ENCODE data around the gene RASSF6. TPM values are rescaled to one million over a fixed set of nuclear protein-coding genes. Genes with fewer than 3 reads are reported as not detected.

The RASSF6 gene
- total RNA-seq, 4 donors from 2014 or later, result 2.6 to 6.7 (median 4.3) TPM

DNA sequence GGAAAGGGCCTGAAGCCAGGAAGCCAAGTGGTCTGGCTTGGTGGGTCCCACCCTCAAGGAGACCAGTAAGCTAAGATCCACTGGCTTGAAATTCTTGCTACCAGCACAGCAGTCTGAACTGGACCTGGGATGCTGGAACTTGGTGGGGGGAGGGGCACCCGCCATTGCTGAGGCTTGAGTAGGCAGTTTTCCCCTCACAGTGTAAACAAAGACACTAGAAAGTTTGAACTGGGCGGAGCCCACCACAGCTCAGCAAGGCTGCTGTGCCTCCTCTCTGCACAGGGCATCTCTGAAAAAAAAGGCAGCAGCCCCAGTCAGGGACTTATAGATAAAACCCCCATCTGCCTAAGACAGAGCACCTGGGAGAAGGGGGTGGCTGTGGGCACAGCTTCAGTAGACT is 75.6 kb downstream of the RASSF6 start:
- no peak for TF ChIP-seq CTCF (IDR thresholded peaks at IDR 0.05)
- TF ChIP-seq POLR2A (IDR thresholded peaks at IDR 0.05), result no peak
- no peak overlapping the region for H3K27ac ChIP-seq

DNA sequence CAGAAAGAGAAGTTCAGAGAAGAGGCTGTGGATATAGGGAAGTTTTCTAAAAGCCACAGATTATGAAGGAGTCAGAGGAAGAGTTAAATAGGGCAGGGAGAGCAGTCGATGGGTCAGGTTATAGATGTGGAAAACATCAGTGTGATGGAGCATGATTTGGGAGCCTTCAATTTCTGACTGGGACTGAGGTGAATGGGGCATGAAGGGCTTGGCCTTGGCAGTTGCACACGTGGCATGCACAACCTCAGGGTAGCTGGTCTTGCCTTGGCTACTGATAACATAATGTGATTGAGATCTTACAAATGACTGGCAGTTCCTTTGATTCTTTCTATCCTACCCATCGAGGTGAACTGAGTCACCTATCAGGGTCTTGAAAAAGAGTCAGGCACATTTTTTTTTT is 79.0 kb downstream of the RASSF6 start:
- DNase-seq, result no peak

More for the DNA sequence above, 75.6 kb downstream of the RASSF6 start:
- Histone ChIP-seq H3K4me3 (no peak overlapping the region), H3K4me1 (no peaks in the 10 kb centered on the region), H3K36me3 (no peaks in the 10 kb centered on the region), H3K27me3 (no peaks in the 10 kb centered on the region), H3K9me3 (no peaks in the 10 kb centered on the region)
- intact Hi-C loops (cut with DNase I), result no loop called here
- no peak for DNase-seq
- WGBS, 2 donors, result no CpG with 5 or more reads among the region's 2 CpGs

GRCh38 chr4:73540826-73541225 is 79.4 kb downstream of the RASSF6 start:
- 87 to 89% methylated on average over 3 of the region's 3 CpGs for WGBS, 2 donors

More for the DNA sequence above, 79.0 kb downstream of the RASSF6 start:
- no peaks in the 10 kb centered on the region for H3K27me3 ChIP-seq
- intact Hi-C loops (cut with DNase I), result no loop called here
- no peak for TF ChIP-seq POLR2A (IDR thresholded peaks at IDR 0.05)
- no peak for TF ChIP-seq CTCF (IDR thresholded peaks at IDR 0.05)
- H3K27ac ChIP-seq, result no peak overlapping the region
- H3K4me1 ChIP-seq, result no peaks in the 10 kb centered on the region
- 56 to 67% methylated on average over 3 of the region's 3 CpGs for WGBS, 2 donors
- no peak overlapping the region for H3K4me3 ChIP-seq
- H3K9me3 ChIP-seq, result no peaks in the 10 kb centered on the region
- no peaks in the 10 kb centered on the region for H3K36me3 ChIP-seq

GRCh38 chr4:73539386-73539785 is 80.8 kb downstream of the RASSF6 start:
- Histone ChIP-seq H3K27ac (no peak overlapping the region), H3K4me1 (no peaks in the 10 kb centered on the region), H3K4me3 (no peak overlapping the region), H3K27me3 (no peaks in the 10 kb centered on the region), H3K36me3 (no peaks in the 10 kb centered on the region), H3K9me3 (no peaks in the 10 kb centered on the region)
- intact Hi-C loops (cut with DNase I), result no loop called here
- WGBS, 2 donors, result 46 to 55% methylated on average over 4 of the region's 4 CpGs
- TF ChIP-seq CTCF (IDR thresholded peaks at IDR 0.05) (no peak), POLR2A (IDR thresholded peaks at IDR 0.05) (no peak)
- DNase-seq, result no peak

More at GRCh38 chr4:73540826-73541225, 79.4 kb downstream of the RASSF6 start:
- Histone ChIP-seq H3K9me3 (no peaks in the 10 kb centered on the region), H3K4me1 (no peaks in the 10 kb centered on the region), H3K4me3 (no peak overlapping the region), H3K27ac (no peak overlapping the region), H3K36me3 (no peaks in the 10 kb centered on the region), H3K27me3 (no peaks in the 10 kb centered on the region)
- DNase-seq, result no peak
- TF ChIP-seq CTCF (IDR thresholded peaks at IDR 0.05) (no peak), POLR2A (IDR thresholded peaks at IDR 0.05) (no peak)
- intact Hi-C loops (cut with DNase I), result no loop called here

DNA sequence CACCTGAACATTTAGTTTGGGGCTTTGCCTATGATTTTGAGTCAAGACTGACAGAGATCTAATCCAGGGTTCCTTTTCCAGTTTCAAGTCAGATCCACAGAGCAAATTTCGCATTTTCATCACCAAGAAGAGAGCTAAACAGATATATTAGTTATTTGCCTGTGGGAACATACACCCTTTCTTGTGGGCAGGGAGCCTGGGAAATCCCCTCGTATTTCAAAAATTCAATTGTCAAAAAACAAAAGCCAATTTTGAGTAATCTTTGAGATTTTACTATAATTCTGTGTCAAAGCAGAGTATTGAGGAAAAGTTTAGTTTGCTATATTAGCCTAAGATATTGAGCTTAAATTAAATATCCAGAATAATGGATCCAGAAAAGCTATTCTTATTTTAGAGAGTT is 82.1 kb downstream of the RASSF6 start:
- no peak for TF ChIP-seq CTCF (IDR thresholded peaks at IDR 0.05)
- no peak for TF ChIP-seq POLR2A (IDR thresholded peaks at IDR 0.05)
- Histone ChIP-seq H3K4me1 (no peaks in the 10 kb centered on the region), H3K4me3 (no peak overlapping the region), H3K9me3 (no peaks in the 10 kb centered on the region), H3K27ac (no peak overlapping the region), H3K36me3 (no peaks in the 10 kb centered on the region), H3K27me3 (no peaks in the 10 kb centered on the region)
- 61 to 64% methylated on average over 2 of the region's 2 CpGs for WGBS, 2 donors
- no peak for DNase-seq
- intact Hi-C loops (cut with DNase I), result no loop called here
